Right renal cortex interstitium (tissue), 3 donors: ENCODE measurements around the gene SCAPER. TPM values are rescaled to one million over a fixed set of nuclear protein-coding genes. Genes with fewer than 3 reads are reported as not detected.
"Not testable (repeated sequence)": the region's sequence is repeated elsewhere in the genome, so short reads cannot be mapped to it uniquely, and the experiment has no call there.

Experiments used
- DNase-seq, 3 donors: peaks; one replicate each; pipeline ENCODE4 v3.0.0-alpha.2; 2013; ENCODE audit warnings: low read depth in 3 of 3, low spot score in 2 of 3
- polyA plus RNA-seq, 3 donors: library from polyadenylated mRNA; unstranded; fragments of 120-200 nt; gene quantifications; one replicate each; pipeline ENCODE4 v1.2.1, GENCODE V29; 2013; ENCODE audit not compliant: insufficient read length in 3 of 3

SCAPER gene
- polyA plus RNA-seq, 3 donors, result 21.9 to 26.3 (median 25.8) TPM

DNA sequence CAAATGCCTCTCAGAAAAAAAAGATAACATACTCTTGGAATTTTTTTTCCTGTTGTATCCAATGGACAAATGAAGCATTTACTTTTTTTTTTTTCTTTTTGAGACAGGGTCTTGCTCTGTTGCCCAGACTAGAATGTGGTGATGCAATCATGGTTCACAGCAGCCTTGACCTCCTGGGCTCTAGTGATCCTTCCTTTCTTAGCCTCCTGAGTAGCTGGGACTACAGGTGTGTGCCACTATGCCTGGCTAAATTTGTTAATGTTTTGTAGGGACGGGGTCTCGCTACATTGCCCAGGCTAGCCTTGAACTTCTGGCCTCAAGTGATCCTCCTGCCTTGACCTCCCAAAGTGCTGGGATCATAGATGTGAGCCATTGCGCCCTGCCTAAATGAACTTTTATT lies 401.3 kb downstream of the SCAPER start:
- DNase-seq, result no peak

DNA sequence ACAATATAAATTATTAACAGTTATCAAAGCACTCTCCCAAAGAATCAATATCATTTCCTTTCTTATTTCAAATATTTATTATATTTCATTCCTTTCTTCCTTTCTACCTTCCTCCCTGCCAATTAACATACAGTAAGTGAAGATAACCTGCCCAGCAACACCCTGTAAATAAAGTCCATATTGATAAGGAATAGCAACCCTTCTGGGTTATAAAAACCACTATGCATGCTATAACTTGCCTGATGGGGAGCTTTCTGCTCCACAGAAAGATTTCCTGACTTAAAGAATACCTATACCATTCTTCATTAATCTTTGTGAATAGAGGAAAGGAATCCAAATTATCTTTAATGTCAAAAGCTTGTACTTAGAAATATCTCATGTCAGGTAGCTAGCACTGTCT lies 402.0 kb downstream of the SCAPER start:
- DNase-seq, result no peak

DNA sequence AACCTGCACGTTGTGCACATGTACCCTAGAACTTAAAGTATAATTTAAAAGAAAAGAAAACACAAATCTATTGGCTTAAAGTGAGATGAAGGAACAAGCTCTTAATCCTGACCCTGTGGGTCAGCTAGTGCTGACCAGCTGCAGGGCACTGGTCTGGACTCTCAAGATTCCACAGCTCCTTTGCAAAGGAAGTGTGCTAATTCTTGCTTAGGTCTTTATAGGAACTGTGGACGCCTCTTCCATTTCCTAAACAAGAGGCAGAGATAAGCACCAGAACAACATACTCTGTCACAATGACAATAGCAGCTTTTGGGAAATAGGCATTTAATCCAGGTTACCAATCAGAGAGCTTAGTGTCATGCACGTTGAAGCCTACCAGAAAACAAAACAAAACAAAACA lies 402.5 kb downstream of the SCAPER start:
- no peak for DNase-seq

- DNase-seq, result not testable (repeated sequence)
These were observed 403.0 kb downstream of the SCAPER start for GRCh38 chr15:76502185-76502584.

DNA sequence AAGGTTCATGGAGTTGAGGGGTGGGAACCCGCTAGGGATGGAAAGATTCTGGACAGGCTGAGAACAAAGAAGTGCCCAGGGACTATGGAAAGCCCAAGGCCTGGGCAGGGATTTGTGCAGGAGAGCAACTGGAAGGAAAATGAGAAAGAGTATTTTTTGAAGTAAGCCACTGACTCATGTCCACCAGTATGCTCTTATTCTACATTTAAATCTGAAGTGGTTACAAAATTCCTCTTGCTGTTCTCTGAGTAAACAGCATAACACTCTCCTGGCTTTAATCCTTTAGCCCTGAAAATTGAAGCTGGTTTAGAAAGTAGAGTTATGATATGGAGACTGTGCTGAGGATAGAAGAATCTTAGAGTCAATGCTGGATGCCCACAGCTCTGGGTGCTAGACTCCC lies 403.4 kb downstream of the SCAPER start:
- no peak for DNase-seq

- no peak for DNase-seq
These were observed 404.1 kb downstream of the SCAPER start for GRCh38 chr15:76501011-76501410.

- no peak for DNase-seq
These were observed 409.7 kb downstream of the SCAPER start for GRCh38 chr15:76495487-76495886.

- DNase-seq, result no peak
These were observed 412.6 kb downstream of the SCAPER start for GRCh38 chr15:76492538-76492937.

- DNase-seq, result no peak
These were observed 421.4 kb downstream of the SCAPER start for GRCh38 chr15:76483752-76484151.

GRCh38 chr15:76483018-76483417 lies 422.1 kb downstream of the SCAPER start:
- DNase-seq, result no peak

GRCh38 chr15:76480267-76480666 lies 424.9 kb downstream of the SCAPER start:
- DNase-seq, result no peak

GRCh38 chr15:76470691-76471090 lies 434.4 kb downstream of the SCAPER start:
- DNase-seq, result no peak

DNA sequence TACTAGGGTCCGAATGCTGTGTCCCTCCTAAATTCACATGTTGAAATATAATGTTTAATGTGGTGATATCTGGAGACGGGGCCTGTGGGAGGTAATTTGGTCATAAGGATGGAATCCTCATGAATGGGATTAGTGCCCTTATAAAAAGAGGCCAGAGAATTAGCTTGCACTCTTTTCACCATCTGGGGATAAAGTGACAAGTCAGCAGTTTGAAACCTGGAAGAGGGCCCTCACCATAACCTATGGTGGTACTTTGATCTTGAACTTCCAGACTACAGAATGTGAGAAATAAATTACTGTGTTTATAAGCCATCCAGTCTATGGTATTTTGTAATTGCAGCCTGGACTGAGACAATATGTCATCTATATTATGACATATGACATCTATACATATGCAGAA lies 436.4 kb downstream of the SCAPER start:
- no peak for DNase-seq

GRCh38 chr15:76467136-76467535 lies 438.0 kb downstream of the SCAPER start:
- no peak for DNase-seq

- no peak for DNase-seq
These were observed 439.4 kb downstream of the SCAPER start for GRCh38 chr15:76465728-76466127.

- DNase-seq, result no peak
These were observed 440.9 kb downstream of the SCAPER start for GRCh38 chr15:76464247-76464646.

- no peak for DNase-seq
These were observed 444.3 kb downstream of the SCAPER start for GRCh38 chr15:76460871-76461270.

DNA sequence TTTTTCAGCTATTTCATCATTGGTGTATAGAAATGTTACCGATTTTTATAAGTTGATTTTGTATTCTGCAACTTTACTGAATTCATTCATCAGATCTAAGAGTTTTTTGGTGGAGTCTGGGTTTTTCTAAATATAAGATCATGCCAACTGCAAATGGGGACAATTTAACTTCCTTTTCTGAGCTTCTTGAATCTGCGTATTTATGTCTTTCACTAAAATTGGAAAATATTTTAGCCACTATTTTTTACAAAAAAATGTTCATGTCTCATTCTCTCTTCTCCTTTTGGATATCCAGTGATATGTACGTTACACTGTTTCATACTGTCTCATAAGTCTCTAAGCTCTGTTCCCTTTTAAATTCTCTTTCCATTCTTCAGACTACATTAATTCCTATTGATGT lies 444.8 kb downstream of the SCAPER start:
- DNase-seq, result no peak

DNA sequence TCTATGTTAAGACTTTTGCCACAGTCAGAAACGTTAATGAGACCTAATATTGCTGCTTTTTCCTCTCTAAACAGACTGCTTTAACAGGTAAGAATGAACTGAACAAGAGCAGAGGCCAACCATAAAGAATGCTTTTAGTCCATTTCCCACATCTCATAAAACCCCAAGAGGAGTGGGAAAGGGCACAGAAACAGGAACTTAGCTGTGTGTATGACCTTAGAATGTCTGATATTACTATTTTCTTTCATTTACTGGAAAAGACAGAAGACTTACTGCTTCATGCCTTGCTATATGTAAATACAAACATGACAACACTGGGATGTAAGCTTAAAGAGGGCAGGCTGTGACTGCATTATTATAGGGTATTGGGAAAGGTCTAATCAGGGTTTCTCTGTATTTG lies 453.6 kb downstream of the SCAPER start:
- DNase-seq, result no peak

DNA sequence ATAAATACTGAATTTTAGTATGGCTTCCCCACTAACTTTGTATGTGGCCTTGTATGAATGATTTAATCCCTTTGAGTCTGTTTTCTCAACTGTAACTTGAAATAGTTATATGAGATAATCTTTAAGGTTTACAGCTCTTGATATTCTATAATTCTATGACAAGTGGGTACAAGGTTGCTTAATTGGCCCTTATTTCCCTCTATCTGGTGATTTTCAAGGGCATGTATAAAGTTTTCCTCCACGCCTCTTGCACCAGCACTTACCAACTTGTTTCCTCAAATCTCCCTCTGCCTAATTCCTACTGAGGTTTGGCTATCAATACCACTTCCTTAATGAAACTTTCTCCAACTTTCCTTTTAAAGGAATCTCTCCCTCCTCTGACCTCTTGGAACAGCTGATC lies 455.7 kb downstream of the SCAPER start:
- DNase-seq, result no peak

- no peak for DNase-seq
These were observed 456.4 kb downstream of the SCAPER start for GRCh38 chr15:76448755-76449154.

DNA sequence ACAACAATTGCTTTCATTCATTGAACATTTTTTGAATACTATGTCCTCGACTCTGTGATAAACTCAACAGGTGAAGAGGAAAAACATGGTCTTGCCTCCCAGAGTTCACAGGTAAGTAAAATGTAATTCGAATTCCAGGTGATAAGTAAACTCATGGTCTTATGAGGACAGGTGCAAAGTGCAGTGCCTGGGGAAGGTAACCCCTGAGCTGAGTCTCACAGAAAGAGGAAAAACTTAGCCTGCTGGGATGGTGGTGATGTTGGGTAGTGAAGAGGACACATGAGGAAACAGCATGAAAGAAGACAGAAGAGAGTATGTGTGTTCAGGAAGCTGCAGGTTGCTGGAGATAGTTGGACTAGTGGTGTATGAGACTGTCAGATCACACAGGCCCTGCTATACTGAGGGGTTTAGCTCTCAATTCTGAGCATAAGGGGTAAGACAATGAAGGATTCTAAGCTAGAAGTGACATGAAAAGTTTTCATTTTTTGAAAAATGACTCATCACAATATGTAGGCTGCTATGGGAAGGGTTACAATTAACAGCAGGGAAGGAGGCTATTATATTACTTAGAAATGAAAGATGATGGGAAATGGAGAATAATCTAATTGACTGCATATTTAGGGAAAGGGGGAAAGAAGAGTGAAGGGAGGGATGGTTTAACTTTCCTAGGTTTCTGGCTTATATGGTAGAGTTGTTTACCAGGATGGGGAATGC lies 457.3 kb downstream of the SCAPER start:
- DNase-seq, result no peak

DNA sequence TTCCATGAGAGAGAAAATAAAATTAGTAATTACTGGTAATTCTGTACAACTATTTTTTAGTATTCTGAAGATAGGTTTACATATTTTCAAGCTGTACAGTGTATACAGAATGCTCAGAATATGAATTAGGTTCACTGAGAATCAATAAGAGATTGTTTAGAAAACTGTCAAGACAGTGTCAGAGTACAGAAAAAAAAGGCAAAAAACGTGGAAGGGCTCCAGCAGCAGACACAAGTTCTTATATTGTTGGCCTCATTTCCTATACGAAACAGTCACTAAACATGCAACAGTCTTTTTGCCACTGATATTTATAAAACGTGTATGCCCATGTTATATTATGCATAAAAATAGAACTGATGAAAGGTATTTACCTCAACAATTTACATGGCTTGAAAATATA lies 464.7 kb downstream of the SCAPER start:
- no peak for DNase-seq
